Activated CD8-positive, alpha-beta memory T cell treated with anti-CD3 and anti-CD28 coated beads, Interleukin-2, amount 50 U/mL, for 24 hours (primary cell): ENCODE results near the gene CCDC102A.

Experiments used
- DNase-seq: peaks from one replicate; pipeline ENCODE4 v3.0.0-alpha.2; 2020; ENCODE audit errors: extremely low read depth

CCDC102A gene

GRCh38 chr16:57537194-57537505 is 779 bp upstream of the CCDC102A start:
- DNase-seq: no peak

GRCh38 chr16:57535680-57536305 is 578 bp downstream of the CCDC102A start:
- DNase-seq: peak; percentile 78

GRCh38 chr16:57534881-57535658 is 1.3 kb downstream of the CCDC102A start:
- DNase-seq: no peak

- no peak for DNase-seq
These were observed 2.0 kb downstream of the CCDC102A start for GRCh38 chr16:57534337-57534880.

GRCh38 chr16:57533431-57534336 is 2.7 kb downstream of the CCDC102A start:
- DNase-seq: no peak

- no peak for DNase-seq
These were observed 4.1 kb downstream of the CCDC102A start for GRCh38 chr16:57532266-57532625.

- DNase-seq: no peak
These were observed 4.6 kb downstream of the CCDC102A start for GRCh38 chr16:57531635-57532265.

- no peak for DNase-seq
These were observed 5.2 kb downstream of the CCDC102A start for GRCh38 chr16:57531253-57531575.

GRCh38 chr16:57530522-57531252 is 5.7 kb downstream of the CCDC102A start:
- DNase-seq: no peak

GRCh38 chr16:57530104-57530521 is 6.3 kb downstream of the CCDC102A start:
- no peak for DNase-seq

GRCh38 chr16:57529391-57530103 is 6.8 kb downstream of the CCDC102A start:
- DNase-seq: no peak

GRCh38 chr16:57528499-57529390 is 7.6 kb downstream of the CCDC102A start:
- DNase-seq: no peak

GRCh38 chr16:57527610-57528360 is 8.6 kb downstream of the CCDC102A start:
- DNase-seq: no peak

- DNase-seq: no peak
These were observed 9.3 kb downstream of the CCDC102A start for GRCh38 chr16:57527027-57527426.

GRCh38 chr16:57526498-57526897 is 9.9 kb downstream of the CCDC102A start:
- DNase-seq: no peak

- DNase-seq: no peak
These were observed 10.6 kb downstream of the CCDC102A start for GRCh38 chr16:57525761-57526160.

GRCh38 chr16:57522960-57523359 is 13.4 kb downstream of the CCDC102A start:
- DNase-seq: no peak

GRCh38 chr16:57519796-57520360 is 16.5 kb downstream of the CCDC102A start:
- peak; percentile 56 for DNase-seq

GRCh38 chr16:57518922-57519321 is 17.4 kb downstream of the CCDC102A start:
- no peak for DNase-seq
